IMR-90 (cell line): ENCODE measurements around the gene NTM.

Experiments
- BHLHE40 ChIP-seq: fragments of 150-350 bp; IDR thresholded peaks from 2 replicates; pipeline ENCODE4 v1.6.1; 2016; ENCODE audit warnings: mild to moderate bottlenecking, low read depth, low read length
- CEBPB ChIP-seq: IDR thresholded peaks from 2 replicates; pipeline ENCODE4 v1.6.1; 2012; ENCODE audit warnings: low read depth, low read length, improper control_type of control experiment
- FOS ChIP-seq: fragments of 150-350 bp; IDR thresholded peaks from 2 replicates; pipeline ENCODE4 v1.6.1; 2016; ENCODE audit warnings: low read depth, low read length
- MAFK ChIP-seq: IDR thresholded peaks from 2 replicates; pipeline ENCODE4 v1.6.1; 2012; ENCODE audit warnings: low read depth, low read length, improper control_type of control experiment
- POLR2A ChIP-seq: IDR thresholded peaks from 2 replicates; pipeline ENCODE4 v1.6.1; 2012; ENCODE audit warnings: mild to moderate bottlenecking, low read depth, low read length
- RAD21 ChIP-seq: IDR thresholded peaks from 2 replicates; pipeline ENCODE4 v1.6.1; 2012; ENCODE audit warnings: low read length, improper control_type of control experiment
- RCOR1 ChIP-seq: IDR thresholded peaks from 2 replicates; pipeline ENCODE4 v1.6.1; 2012; ENCODE audit warnings: mild to moderate bottlenecking, low read length, improper control_type of control experiment; ENCODE audit not compliant: insufficient replicate concordance
- RFX5 ChIP-seq: IDR thresholded peaks from 2 replicates; pipeline ENCODE4 v1.8.0; 2012; ENCODE audit warnings: low read depth, mild to moderate bottlenecking, low read length, moderate library complexity
- SMC3 ChIP-seq: fragments of 150-350 bp; IDR thresholded peaks from 2 replicates; pipeline ENCODE4 v1.6.1; 2016; ENCODE audit warnings: low read depth, mild to moderate bottlenecking, antibody characterized with exemption, low read length, moderate library complexity
- USF2 ChIP-seq: fragments of 150-350 bp; IDR thresholded peaks from 2 replicates; pipeline ENCODE4 v1.6.1; 2017; ENCODE audit warnings: mild to moderate bottlenecking, antibody characterized with exemption, low read length, low read depth
- TF ChIP-seq, protein P1 (sequence below): conservative IDR thresholded peaks from 2 replicates; pipeline ENCODE4 v1.5.1; 2012; ENCODE audit warnings: mild to moderate bottlenecking, low read depth, low read length, improper control_type of control experiment

- no peak for TF ChIP-seq POLR2A
- TF ChIP-seq, protein P1, sequence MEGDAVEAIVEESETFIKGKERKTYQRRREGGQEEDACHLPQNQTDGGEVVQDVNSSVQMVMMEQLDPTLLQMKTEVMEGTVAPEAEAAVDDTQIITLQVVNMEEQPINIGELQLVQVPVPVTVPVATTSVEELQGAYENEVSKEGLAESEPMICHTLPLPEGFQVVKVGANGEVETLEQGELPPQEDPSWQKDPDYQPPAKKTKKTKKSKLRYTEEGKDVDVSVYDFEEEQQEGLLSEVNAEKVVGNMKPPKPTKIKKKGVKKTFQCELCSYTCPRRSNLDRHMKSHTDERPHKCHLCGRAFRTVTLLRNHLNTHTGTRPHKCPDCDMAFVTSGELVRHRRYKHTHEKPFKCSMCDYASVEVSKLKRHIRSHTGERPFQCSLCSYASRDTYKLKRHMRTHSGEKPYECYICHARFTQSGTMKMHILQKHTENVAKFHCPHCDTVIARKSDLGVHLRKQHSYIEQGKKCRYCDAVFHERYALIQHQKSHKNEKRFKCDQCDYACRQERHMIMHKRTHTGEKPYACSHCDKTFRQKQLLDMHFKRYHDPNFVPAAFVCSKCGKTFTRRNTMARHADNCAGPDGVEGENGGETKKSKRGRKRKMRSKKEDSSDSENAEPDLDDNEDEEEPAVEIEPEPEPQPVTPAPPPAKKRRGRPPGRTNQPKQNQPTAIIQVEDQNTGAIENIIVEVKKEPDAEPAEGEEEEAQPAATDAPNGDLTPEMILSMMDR, result no peak
- TF ChIP-seq BHLHE40, result no peak
- TF ChIP-seq RAD21, result no peak
- no peak for TF ChIP-seq RFX5
- TF ChIP-seq RCOR1, result no peak
- TF ChIP-seq MAFK, result no peak
- no peak for TF ChIP-seq SMC3
- no peak for TF ChIP-seq FOS
- TF ChIP-seq CEBPB, result no peak
- TF ChIP-seq USF2, result no peak
These were observed 836.6 kb downstream of the NTM start for GRCh38 chr11:132206993-132207392.
